Gastrocnemius medialis (tissue), 4 donors: Measurements from ENCODE around the gene UBAP2. TPM values are rescaled to one million over a fixed set of nuclear protein-coding genes. Genes with fewer than 3 reads are reported as not detected.
"Not testable (repeated sequence)": the region's sequence is repeated elsewhere in the genome, so short reads cannot be mapped to it uniquely, and the experiment has no call there.

Experiments used
- ATAC-seq, 2 donors: fragments of 150-250 bp; one replicate each; pipeline ENCODE4 v1.9.1; 2016
- DNase-seq, 2 donors: peaks; one replicate each; pipeline ENCODE4 v3.0.0-alpha.2; 2019
- H3K27ac ChIP-seq, 4 donors: fragments of 200-600 bp; sonication (generic); 1 replicate in 1 of 4; 2 replicates in 3 of 4; pipeline ENCODE4 v1.5.1; 2016 to 2018; ENCODE audit warnings: mild to moderate bottlenecking in 2 of 4, moderate library complexity in 1 of 4
- H3K27me3 ChIP-seq, 3 donors: fragments of 200-600 bp; sonication (generic) in 2 of 3; 1 replicate in 1 of 3; 2 replicates in 2 of 3; pipeline versions ENCODE4 v1.5.1 to v1.6.0; 2016 to 2019; ENCODE audit warnings: mild to moderate bottlenecking in 1 of 3, moderate library complexity in 1 of 3
- H3K36me3 ChIP-seq, 2 donors: fragments of 200-600 bp; sonication (generic) in 1 of 2; one replicate each; pipeline ENCODE4 v1.5.1; 2017 to 2018
- H3K4me1 ChIP-seq, 2 donors: fragments of 200-600 bp; sonication (generic) in 1 of 2; one replicate each; pipeline ENCODE4 v1.5.1; 2016 to 2017; ENCODE audit warnings: mild to moderate bottlenecking in 2 of 2
- H3K4me3 ChIP-seq, 4 donors: fragments of 200-600 bp; sonication (generic) in 3 of 4; 1 replicate in 1 of 4; 2 replicates in 3 of 4; pipeline ENCODE4 v1.5.1; 2016 to 2019; ENCODE audit warnings: mild to moderate bottlenecking in 2 of 4
- H3K9me3 ChIP-seq, 3 donors: fragments of 200-600 bp; sonication (generic) in 2 of 3; 1 replicate in 1 of 3; 2 replicates in 2 of 3; pipeline ENCODE4 v1.5.1; 2016 to 2019
- POLR2A ChIP-seq, 2 donors: fragments of 450-650 bp; IDR thresholded peaks; one replicate each; pipeline ENCODE4 v1.6.1; 2017; ENCODE audit warnings: antibody characterized with exemption in 2 of 2, mild to moderate bottlenecking in 2 of 2, moderate library complexity in 2 of 2
- in situ Hi-C, 4 donors: fragments of 200-750 bp; cut with MboI; loops; one replicate each; pipeline versions ENCODE4 v1.15.0 to v1.8.0; 2017; ENCODE audit warnings: low sequenced_read_pairs in 4 of 4
- intact Hi-C: fragments of 100-400 bp; cut with DNase I; formaldehyde crosslinking; loops from one replicate; pipeline ENCODE4 v1.15.1; 2023; ENCODE audit warnings: low total_unique reads
- total RNA-seq, 4 donors: library from RNA; depleted of rRNA; stranded (reverse); fragments of >200 nt; gene quantifications; one replicate each; pipeline versions ENCODE4 v1.1.0 to v1.2.3, GENCODE V29; 2016
- TF ChIP-seq, protein P1 (sequence below), 5 experiments: fragments of 450-650 bp in 3 of 5; fragments of 200-600 bp in 2 of 5; sonication (generic) in 2 of 5; IDR thresholded peaks in 4 of 5; conservative IDR thresholded peaks in 1 of 5; 1 replicate in 4 of 5; 2 replicates in 1 of 5; pipeline ENCODE4 v1.5.1; 2016 to 2019; ENCODE audit warnings: antibody characterized with exemption in 5 of 5, mild to moderate bottlenecking in 3 of 5, moderate library complexity in 3 of 5

The UBAP2 gene
- total RNA-seq, 4 donors from 2014 or later: 14.6 to 26.6 (median 20.9) TPM

DNA sequence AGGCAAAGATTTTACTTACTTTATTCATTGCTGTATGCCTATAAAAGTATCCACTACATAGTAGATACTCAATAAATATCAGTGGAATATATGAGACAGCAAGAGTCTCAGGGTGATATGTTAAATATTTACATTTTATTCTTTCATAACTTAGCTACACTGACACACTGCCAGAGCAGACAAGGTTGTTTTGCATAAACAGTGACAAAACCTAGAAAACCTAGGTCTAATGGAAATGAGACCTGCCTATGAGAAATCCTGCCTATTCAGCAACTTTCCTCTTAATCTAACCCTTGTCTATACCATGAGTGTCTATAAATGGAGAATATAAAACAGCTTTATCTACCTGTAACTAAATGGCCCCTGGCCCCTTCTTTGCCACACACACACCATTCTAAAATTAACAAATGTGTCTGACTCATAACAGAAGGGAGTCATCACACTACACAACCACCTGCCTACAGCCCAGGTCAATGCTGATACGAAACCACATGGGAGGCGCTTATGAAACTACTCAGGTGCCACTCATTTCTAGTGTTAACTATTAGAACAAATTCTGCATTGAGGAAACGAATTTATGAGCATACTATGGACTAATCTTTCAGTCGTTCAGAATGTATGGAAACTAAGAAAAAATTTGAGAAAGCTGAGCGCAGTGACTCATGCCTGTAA, 60.3 kb downstream of the UBAP2 start:
- intact Hi-C loops (no loop called here), in situ Hi-C loops (no loop called here)
- Histone ChIP-seq H3K4me1 (no peaks in the 10 kb centered on the region), H3K9me3 (no peaks in the 10 kb centered on the region), H3K27me3 (no peaks in the 10 kb centered on the region), H3K36me3 (peaks cover 4 to 41% of the 10 kb centered on the region in 2 donors), H3K4me3 (no peak overlapping the region), H3K27ac (no peak overlapping the region)
- DNase-seq (no peak), ATAC-seq (peak in 1 of 2 donors; percentile 36)
- TF ChIP-seq, protein P1, sequence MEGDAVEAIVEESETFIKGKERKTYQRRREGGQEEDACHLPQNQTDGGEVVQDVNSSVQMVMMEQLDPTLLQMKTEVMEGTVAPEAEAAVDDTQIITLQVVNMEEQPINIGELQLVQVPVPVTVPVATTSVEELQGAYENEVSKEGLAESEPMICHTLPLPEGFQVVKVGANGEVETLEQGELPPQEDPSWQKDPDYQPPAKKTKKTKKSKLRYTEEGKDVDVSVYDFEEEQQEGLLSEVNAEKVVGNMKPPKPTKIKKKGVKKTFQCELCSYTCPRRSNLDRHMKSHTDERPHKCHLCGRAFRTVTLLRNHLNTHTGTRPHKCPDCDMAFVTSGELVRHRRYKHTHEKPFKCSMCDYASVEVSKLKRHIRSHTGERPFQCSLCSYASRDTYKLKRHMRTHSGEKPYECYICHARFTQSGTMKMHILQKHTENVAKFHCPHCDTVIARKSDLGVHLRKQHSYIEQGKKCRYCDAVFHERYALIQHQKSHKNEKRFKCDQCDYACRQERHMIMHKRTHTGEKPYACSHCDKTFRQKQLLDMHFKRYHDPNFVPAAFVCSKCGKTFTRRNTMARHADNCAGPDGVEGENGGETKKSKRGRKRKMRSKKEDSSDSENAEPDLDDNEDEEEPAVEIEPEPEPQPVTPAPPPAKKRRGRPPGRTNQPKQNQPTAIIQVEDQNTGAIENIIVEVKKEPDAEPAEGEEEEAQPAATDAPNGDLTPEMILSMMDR (IDR thresholded peaks at IDR 0.05 in 4 of 5, conservative IDR thresholded peaks at IDR 0.05 in 1 of 5): no peak
- TF ChIP-seq POLR2A (IDR thresholded peaks at IDR 0.05): no peak

GRCh38 chr9:33976414-33976813, 72.3 kb downstream of the UBAP2 start:
- H3K27ac ChIP-seq: no peak overlapping the region
- intact Hi-C loops (no loop called here), in situ Hi-C loops (no loop called here)
- no peak overlapping the region for H3K4me3 ChIP-seq
- no peak for TF ChIP-seq POLR2A (IDR thresholded peaks at IDR 0.05)
- TF ChIP-seq, protein P1 (IDR thresholded peaks at IDR 0.05 in 4 of 5, conservative IDR thresholded peaks at IDR 0.05 in 1 of 5): no peak
- DNase-seq: no peak
- H3K4me1 ChIP-seq: no peaks in the 10 kb centered on the region
- no peaks in the 10 kb centered on the region for H3K9me3 ChIP-seq
- no peak for ATAC-seq
- no peaks in the 10 kb centered on the region for H3K27me3 ChIP-seq
- peaks cover 0 to 23% of the 10 kb centered on the region in 2 donors for H3K36me3 ChIP-seq

DNA sequence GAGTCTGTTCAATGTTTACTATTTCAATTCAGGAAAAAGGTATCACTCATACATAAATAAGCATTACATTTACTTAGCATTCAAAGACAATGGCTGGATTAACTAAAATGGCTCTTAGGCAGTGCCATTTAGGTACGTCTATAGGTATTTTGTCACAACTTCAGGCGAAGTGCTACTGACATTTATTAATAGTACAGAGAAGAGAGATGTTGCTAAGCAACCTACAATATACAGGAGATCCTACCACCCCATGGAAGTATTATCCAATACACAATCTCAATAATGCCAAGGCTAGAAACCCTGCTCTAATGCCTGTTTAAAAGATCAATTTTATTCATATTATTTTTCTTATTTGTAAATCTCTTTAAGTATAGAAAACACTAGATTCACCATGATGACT, 76.0 kb downstream of the UBAP2 start:
- Histone ChIP-seq H3K36me3 (peaks cover 0 to 28% of the 10 kb centered on the region in 2 donors), H3K27ac (no peak overlapping the region), H3K9me3 (no peaks in the 10 kb centered on the region), H3K4me3 (no peak overlapping the region), H3K27me3 (no peaks in the 10 kb centered on the region), H3K4me1 (no peaks in the 10 kb centered on the region)
- TF ChIP-seq, protein P1 (IDR thresholded peaks at IDR 0.05 in 4 of 5, conservative IDR thresholded peaks at IDR 0.05 in 1 of 5): no peak
- TF ChIP-seq POLR2A (IDR thresholded peaks at IDR 0.05): no peak
- intact Hi-C loops: no loop called here
- DNase-seq (no peak), ATAC-seq (no peak)
- in situ Hi-C loops: no loop called here

GRCh38 chr9:33964086-33964768, 84.5 kb downstream of the UBAP2 start:
- in situ Hi-C loops: no loop called here
- TF ChIP-seq, protein P1 (IDR thresholded peaks at IDR 0.05 in 4 of 5, conservative IDR thresholded peaks at IDR 0.05 in 1 of 5): no peak
- no peak for TF ChIP-seq POLR2A (IDR thresholded peaks at IDR 0.05)

GRCh38 chr9:33962468-33962867, 86.2 kb downstream of the UBAP2 start:
- in situ Hi-C loops, H3K27me3 ChIP-seq, H3K27ac ChIP-seq, H3K4me3 ChIP-seq, H3K9me3 ChIP-seq, DNase-seq, ATAC-seq, intact Hi-C loops, H3K4me1 ChIP-seq: not testable (repeated sequence)
- H3K36me3 ChIP-seq: peaks cover 0 to 24% of the 10 kb centered on the region in 2 donors

More at GRCh38 chr9:33964086-33964768, 84.5 kb downstream of the UBAP2 start:
- Histone ChIP-seq H3K9me3 (no peaks in the 10 kb centered on the region), H3K27me3 (no peaks in the 10 kb centered on the region), H3K4me1 (no peaks in the 10 kb centered on the region), H3K36me3 (peaks cover 0 to 15% of the 10 kb centered on the region in 2 donors), H3K27ac (no peak overlapping the region), H3K4me3 (no peak overlapping the region)
- DNase-seq (no peak), ATAC-seq (no peak)
- intact Hi-C loops: no loop called here
